ENCODE measurements around the gene C1QTNF6.

Gene C1QTNF6

DNA sequence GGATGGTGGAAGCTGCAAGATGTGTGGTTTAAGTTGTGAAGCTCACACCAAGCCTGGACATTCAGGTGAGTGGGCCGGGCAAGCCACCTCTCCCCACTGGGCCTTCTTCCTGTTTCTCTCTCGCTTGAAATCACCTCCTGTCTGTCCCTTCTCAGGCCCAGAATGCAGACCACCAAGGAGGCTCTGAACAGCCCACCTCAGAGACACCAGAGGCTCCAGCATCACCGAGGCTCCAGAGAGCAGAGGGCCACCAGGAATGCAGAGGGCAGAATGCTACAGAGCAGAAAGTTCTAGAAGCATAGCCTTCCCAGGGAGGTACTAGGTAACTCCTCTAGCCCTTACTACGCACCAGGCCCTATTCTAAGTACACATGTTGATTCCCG, 23.6 kb downstream of the C1QTNF6 start:
- DNase-seq: no peak

GRCh38 chr22:37163575-37164504, 24.2 kb downstream of the C1QTNF6 start:
- DNase-seq: no peak

- no peak for DNase-seq
Measured at GRCh38 chr22:37163096-37163489, 25.0 kb downstream of the C1QTNF6 start.

GRCh38 chr22:37162221-37163095, 25.6 kb downstream of the C1QTNF6 start:
- no peak for DNase-seq

DNA sequence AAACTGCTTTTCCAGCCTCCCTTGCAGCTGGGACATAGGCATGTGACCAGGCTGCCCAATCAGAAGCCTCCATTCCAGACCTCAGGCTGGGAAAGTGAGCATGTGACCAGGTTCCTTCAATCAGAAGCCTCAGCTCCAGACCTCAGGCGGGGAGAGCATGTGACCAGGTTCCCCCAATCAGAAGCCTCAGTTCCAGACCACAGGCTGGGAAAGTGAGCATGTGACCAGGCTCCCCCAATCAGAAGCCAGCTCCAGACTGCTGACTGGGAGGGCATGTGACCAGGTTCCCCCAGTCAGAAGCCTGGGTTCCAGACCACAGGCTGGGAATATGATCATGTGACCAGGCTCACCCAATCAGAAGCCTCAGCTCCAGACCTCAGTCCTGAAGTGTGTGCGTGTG, 26.6 kb downstream of the C1QTNF6 start:
- peak in 2 of 56 donors; percentile 20 to 34 for DNase-seq

DNA sequence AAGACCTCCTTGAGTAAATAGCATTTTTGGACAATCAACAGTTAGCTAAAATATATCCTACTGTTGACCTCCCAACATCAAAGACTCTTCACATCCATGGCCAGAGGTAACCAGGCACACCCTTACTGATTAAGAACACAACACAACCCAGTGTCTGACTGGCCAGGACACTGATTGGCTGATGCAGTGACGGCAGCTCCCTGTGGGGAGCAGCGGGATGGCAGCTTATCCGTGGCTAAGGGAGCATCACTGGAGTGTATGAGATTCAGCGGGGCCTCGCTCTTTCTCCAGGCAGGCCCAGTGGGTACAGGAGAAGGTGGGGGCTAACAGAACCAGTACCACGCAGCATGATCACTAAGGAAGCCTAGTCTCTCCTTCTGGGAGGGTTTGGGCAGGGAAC, 28.0 kb downstream of the C1QTNF6 start:
- no peak for DNase-seq

DNA sequence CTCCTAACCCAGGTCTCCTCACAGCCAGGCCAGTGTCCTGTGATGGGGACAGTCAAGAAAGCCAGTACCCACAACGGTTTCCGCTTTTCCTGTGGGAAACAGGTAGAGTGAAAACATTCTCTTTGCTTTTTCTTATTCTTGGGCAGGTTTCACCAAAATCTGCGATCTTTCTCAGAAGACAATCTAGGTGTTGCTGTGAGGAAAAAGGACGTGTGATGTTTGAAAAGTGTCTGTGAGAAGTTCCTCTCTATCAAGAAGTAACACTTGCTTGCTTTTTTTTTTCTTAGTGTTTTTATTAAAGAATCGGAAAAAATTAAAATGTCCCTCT, 29.1 kb downstream of the C1QTNF6 start:
- DNase-seq: no peak

DNA sequence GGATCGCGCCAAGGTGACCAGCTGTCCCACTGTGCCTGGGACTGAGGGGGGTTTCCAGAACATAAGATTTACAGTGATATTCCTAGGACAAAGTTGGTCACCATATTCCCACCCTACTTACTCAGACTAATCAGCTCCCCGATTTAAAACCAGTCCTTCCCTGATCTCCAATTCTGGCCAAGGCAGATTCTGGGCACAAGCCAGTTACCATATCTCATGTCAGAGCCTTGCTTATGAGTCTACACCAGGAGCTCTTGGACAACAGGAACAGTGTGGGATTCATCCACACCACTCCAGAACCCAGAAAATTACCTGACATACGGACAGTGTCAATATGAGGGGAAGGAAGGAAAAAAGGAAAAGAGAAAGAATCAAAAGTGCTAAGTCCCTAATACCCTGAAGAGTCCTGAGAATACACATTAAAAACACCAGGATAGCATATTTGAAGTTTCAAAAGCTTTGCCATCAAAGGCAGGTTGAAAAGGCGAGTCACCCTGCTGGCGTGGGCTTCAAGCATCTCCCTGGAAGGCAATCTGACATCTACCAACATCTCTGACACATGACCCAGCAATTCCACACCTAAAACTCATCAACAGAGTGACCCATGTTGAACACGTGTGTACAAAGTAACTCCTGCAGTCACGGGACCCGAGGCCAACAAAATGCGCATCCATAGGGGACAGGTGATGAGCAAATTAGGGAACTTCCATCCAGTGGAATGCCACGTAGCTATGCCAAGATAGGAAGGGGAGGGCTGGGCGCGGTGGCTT, 30.3 kb downstream of the C1QTNF6 start:
- no peak for DNase-seq

DNA sequence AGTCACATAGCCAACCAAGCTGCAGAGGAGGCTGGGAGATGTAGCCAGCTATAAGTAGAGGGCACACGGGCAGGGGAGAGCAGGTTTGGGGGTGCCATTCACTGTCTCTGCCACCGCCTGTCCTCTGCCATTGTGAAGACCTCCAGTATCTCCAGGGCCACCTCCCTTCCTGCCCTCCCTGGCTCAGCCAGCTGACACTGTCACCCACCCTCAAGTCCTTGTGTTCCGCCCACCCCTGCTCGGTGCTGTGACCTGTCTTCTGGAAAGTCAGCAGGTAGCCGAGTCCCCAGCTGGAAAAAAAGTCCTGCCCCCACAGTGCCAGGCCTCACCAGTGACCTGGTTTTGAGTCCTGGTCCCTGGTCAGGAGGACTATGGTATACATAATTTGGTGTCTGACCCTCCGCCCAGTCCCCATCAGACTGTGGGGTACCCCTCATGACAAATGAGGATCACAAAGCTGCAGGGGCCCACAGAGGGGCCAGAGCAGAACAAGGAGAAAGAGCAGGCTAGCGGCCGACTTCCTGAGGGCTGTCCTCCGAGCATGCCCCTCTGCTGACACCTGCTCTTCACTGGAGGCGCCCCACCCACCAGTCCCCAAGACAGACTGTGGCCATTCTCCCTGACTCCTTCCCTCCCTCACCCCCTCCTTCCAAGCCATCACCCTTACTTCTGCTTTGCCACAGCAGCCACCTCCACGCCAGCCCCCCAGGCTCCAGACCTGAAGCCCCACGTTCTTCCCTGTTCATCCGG, 31.2 kb downstream of the C1QTNF6 start:
- no peak for DNase-seq

DNA sequence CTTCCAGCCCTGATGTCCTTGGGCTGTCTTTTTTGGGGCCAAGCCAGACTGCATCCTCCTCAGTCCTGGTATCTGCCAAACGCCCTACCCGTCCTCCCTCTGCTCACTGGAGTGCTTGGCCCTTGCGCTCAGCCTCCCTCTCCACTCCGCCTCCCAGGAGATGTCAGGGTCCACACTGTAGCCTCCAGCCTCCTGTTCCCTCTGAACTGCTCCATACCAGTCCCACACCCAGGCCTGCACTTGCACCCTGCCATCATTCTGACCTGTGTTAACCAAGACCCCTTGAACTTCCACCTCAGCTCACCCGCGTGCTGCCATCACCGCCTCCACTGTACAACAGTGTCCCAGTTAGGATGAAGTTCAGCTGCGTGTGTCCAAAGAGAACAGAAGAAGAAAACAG, 32.1 kb downstream of the C1QTNF6 start:
- DNase-seq: no peak

- DNase-seq: no peak
Measured at GRCh38 chr22:37154925-37155712, 32.9 kb downstream of the C1QTNF6 start.

GRCh38 chr22:37153901-37154300, 34.1 kb downstream of the C1QTNF6 start:
- no peak for DNase-seq

DNA sequence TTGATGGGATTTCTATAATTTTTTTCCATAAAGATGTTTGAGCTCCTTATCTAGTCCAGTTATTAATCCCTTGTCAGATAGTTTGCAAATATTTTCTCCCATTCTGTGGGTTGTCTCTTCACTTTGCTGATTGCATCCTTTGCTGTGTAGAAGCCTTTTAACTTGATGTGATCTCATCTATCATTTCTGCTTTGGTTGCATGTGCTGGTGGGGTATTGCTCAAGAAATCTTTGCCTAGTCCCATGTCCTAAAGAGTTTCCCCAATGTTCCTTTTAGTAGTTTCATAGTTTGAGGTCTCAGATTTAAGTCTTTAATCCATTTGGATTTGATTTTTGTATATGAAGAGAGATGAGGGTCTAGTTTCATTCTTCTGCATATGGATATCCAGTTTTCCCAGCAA, 36.6 kb downstream of the C1QTNF6 start:
- no peak for DNase-seq

DNA sequence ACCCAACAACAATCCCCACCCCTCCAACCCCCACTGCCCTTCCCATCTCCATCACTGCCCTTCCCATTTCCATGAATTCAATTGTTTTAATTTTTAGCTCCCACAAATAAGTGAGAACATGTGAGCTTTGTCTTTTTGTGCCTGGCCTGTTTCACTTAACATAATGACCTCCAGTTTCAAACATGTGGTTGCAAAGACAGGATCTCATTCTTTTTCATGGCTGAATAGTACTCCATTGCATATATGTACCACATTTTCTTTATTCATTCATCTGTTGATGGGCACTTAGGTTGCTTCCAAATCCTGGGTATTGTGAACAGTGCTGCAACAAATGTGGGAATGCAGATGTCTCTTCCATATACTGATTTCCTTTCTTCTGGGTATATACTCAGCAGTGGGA, 37.3 kb downstream of the C1QTNF6 start:
- DNase-seq: no peak

DNA sequence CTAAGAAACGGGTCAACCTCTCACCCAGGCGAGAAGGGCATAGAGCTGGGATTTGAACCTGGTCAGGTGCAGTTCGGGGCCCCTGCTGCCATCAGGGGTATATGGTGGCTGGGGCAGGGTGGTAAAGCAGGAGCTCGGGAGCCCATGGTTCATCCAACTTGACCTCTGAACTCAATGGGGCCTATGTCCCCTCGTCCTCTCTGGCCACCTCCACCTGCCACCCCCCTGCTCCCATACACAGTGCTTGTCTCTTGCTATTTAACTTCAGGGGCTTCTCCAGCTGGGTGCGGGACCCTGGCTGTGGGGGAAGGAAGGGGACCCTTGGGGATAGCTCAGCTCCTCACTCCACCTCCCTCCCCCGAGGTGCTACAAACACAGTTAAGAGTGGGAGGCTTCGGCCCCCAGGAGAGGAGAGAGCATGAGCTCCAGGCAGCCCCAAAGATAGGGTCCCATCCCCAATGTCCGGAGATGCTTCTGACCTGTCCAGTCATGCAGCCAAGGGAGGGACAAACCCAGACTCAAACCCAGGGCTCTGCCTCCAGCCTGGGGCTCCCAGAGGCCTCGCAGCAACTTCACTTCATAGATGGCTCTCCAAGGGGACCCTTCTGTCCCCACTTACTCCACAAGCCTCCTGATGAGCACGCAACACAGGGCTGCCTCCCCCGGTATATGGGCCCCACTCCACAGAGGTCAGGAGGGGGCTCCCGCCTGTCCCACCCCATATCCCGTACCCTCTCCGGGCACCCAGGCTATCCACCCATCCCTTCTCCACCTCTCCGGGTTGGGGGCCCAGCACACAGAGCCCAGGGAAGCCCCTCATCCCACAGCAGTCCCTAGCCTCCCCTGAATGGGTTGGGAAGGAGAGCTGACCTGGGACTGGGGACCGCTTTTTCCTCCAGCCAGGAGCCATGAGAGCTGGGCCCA, 39.0 kb downstream of the C1QTNF6 start:
- no peak for DNase-seq

DNA sequence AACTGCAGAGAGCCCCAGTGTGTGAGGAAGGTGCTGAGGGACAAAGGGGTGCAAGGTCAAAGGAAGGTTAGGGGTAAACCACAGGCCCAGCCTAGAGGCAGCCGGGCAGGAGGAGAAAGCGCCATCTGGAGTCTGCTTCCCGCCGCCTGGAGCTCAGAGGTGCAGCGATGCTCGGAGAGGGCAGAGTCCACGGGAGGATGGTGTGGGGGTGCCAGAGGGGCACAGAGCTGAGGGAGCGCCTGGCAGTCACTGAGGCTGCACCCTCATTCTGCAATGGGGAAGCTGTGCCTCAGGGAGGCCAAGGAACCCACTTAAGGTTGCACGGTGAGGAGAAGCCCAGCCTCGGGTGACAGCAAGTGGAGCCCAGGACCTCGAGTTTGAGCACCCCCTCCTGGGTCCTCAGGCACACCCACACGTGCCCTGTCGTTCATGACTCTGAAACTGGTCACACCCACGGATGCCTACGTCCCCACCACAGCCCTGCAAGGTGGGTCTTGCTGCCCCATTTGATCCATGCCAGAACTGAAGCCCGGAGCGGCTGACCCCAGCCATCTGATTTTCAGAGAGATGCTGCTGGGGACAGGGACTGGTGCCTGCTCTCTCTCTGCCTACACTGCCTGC, 39.9 kb downstream of the C1QTNF6 start:
- DNase-seq: no peak

DNA sequence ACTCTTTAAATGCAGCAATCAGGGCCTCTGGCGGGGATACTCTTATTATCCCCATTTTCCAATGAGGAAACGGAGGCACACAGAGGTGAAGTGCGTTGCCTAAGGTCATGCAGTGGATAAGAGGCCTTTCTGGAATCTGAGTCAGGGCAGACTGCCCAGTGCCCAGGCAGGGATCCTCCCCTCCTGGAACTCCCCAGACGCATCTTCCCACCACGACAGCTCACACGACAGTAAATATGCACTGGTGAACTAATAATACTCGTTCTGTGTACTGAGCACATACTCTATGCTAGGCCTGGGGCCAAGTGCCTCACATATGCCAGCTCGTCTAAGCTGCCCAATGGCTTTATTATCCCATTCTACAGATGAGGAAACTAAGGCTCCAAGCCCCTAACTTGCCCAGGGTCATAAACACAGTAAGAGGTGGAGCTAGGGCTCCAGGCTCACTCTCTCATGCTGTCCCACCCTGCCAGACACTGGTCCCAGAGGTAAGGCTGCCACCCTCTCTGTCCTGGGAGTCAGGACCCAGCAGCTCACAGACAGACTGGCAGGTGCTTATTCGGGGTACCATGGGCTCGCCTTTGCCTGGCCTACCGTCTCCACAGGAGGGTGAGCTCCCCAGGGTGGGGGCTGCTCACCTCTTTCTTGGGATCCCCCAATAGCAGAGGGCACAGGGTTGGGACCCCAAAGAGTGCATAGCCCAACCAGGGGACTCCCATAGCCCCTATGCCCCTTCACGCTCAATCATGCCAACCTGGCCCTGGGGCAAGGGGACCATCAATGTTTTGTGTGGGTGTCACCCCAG, 40.7 kb downstream of the C1QTNF6 start:
- no peak for DNase-seq
